ENCODE measurements around the gene HS3ST6.

GRCh38 chr16:1900452-1900774 lies 17.8 kb downstream of the HS3ST6 start:
- TF ChIP-seq CTCF (IDR thresholded peaks at IDR 0.05) (no peak), CREB1 (CRISPR knock-in tag; IDR thresholded peaks at IDR 0.05) (no peak), NR3C1 (CRISPR knock-in tag; conservative IDR thresholded peaks at IDR 0.05; ENCODE audit: low read depth) (no peak)

All from WTC11 (cell line).